Stomach (tissue), 9 donors: ENCODE measurements around the gene PDIA5. TPM values are rescaled to one million over a fixed set of nuclear protein-coding genes. Genes with fewer than 3 reads are reported as not detected.

Experiments used
- DNase-seq, 2 donors: peaks; one replicate each; pipeline versions ENCODE4 v3.0.0 to v3.0.0-alpha.2; 2013 to 2019
- H3K27ac ChIP-seq, 5 donors: fragments of 200-600 bp in 4 of 5; sonication (generic) in 4 of 5; one replicate each; pipeline ENCODE4 v1.5.1; 2013 to 2019; ENCODE audit warnings: mild to moderate bottlenecking in 1 of 5, moderate library complexity in 1 of 5
- H3K27me3 ChIP-seq, 3 donors: fragments of 200-600 bp; sonication (generic); one replicate each; pipeline ENCODE4 v1.5.1; 2017 to 2019; ENCODE audit warnings: mixed run types in 1 of 3
- H3K36me3 ChIP-seq, 4 donors: fragments of 200-600 bp; sonication (generic); 1 replicate in 3 of 4; 2 replicates in 1 of 4; pipeline ENCODE4 v1.5.1; 2016 to 2019
- H3K4me1 ChIP-seq, 4 donors: fragments of 200-600 bp; sonication (generic); one replicate each; pipeline ENCODE4 v1.5.1; 2016 to 2019
- H3K4me3 ChIP-seq, 4 donors: fragments of 200-600 bp; sonication (generic) in 3 of 4; one replicate each; pipeline ENCODE4 v1.5.1; 2016 to 2019; ENCODE audit warnings: mild to moderate bottlenecking in 1 of 4
- H3K9me3 ChIP-seq, 4 donors: fragments of 200-600 bp; sonication (generic); one replicate each; pipeline ENCODE4 v1.5.1; 2016 to 2019
- EP300 ChIP-seq: sonication (generic); formaldehyde crosslinking; IDR thresholded peaks from one replicate; pipeline ENCODE4 v1.6.1; 2017; ENCODE audit warnings: antibody characterized with exemption
- POLR2A ChIP-seq, 4 donors: fragments of 450-650 bp; IDR thresholded peaks; one replicate each; pipeline ENCODE4 v1.6.1; 2016; ENCODE audit warnings: antibody characterized with exemption in 4 of 4, control low read depth in 2 of 4, mild to moderate bottlenecking in 1 of 4, moderate library complexity in 1 of 4
- POLR2AphosphoS5 ChIP-seq, 3 donors: sonication (generic); formaldehyde crosslinking; IDR thresholded peaks; one replicate each; pipeline ENCODE4 v1.6.1; 2016; ENCODE audit warnings: antibody characterized with exemption in 3 of 3
- WGBS, 5 donors: extraction: QIAGEN DNeasy Blood & Tissue Kit in 3 of 5; methylation state at CpG; one replicate each; pipeline versions ENCODE4 v1.1.5 to v1.1.7; 2013 to 2018; 5-methylcytosine and 5-hydroxymethylcytosine counted together
- intact Hi-C: fragments of 100-400 bp; cut with DNase I; formaldehyde crosslinking; loops from one replicate; pipeline ENCODE4 v1.15.1; 2023; ENCODE audit warnings: low total_unique reads
- polyA plus RNA-seq, 3 donors: library from polyadenylated mRNA; stranded (reverse); fragments of 200-250 nt; gene quantifications; one replicate each; pipeline ENCODE4 v1.2.3, GENCODE V29; 2013
- total RNA-seq, 5 donors: library from RNA; depleted of rRNA; stranded (reverse); fragments of >200 nt; gene quantifications; one replicate each; pipeline versions ENCODE4 v1.1.0 to v1.2.3, GENCODE V29; 2014 to 2016
- TF ChIP-seq, protein P1 (sequence below), 7 experiments: fragments of 450-650 bp in 4 of 7; fragments of 200-600 bp in 3 of 7; sonication (generic) in 3 of 7; IDR thresholded peaks; one replicate each; pipeline ENCODE4 v1.5.1; 2016 to 2019; ENCODE audit warnings: antibody characterized with exemption in 7 of 7, control low read depth in 2 of 7, mild to moderate bottlenecking in 1 of 7
- donor health status: healthy with polysubstance abuse.
- donor health status: Bipolar disorder and iron deficiency.
- donor health status: healthy.

Gene PDIA5
- total and polyA plus RNA-seq, 8 donors = 13.9 to 75.3 (median 35.0) TPM

DNA sequence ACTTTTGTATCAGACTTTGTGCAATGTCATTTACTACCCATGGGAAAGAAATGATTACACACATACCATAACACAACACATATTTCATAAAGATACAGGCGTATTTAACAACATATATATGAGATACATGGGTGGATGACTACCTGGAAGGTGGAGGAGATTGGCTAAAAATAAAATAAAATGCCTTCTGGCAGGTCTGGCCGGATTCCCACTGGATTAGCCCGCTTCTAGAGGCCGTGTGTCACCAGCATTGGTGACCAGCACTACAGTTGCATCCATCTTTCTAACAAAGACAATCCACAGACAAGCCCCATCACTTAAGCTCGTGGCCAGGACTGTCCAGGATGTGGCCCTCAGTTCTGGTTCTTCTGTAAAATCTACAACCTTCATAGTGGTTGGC, 114.0 kb downstream of the PDIA5 start:
- no peak for DNase-seq
- WGBS, 5 donors = 86 to 95% (median 92%) methylated on average over 5 of the region's 5 CpGs
- Histone ChIP-seq H3K27ac (no peak overlapping the region), H3K4me3 (no peak overlapping the region), H3K36me3 (peaks cover 0 to 5% (median 0%) of the 10 kb centered on the region in 4 donors), H3K4me1 (no peaks in the 10 kb centered on the region), H3K9me3 (no peaks in the 10 kb centered on the region), H3K27me3 (no peaks in the 10 kb centered on the region)
- TF ChIP-seq, protein P1, sequence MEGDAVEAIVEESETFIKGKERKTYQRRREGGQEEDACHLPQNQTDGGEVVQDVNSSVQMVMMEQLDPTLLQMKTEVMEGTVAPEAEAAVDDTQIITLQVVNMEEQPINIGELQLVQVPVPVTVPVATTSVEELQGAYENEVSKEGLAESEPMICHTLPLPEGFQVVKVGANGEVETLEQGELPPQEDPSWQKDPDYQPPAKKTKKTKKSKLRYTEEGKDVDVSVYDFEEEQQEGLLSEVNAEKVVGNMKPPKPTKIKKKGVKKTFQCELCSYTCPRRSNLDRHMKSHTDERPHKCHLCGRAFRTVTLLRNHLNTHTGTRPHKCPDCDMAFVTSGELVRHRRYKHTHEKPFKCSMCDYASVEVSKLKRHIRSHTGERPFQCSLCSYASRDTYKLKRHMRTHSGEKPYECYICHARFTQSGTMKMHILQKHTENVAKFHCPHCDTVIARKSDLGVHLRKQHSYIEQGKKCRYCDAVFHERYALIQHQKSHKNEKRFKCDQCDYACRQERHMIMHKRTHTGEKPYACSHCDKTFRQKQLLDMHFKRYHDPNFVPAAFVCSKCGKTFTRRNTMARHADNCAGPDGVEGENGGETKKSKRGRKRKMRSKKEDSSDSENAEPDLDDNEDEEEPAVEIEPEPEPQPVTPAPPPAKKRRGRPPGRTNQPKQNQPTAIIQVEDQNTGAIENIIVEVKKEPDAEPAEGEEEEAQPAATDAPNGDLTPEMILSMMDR (IDR thresholded peaks at IDR 0.05) = no peak
- no peak for TF ChIP-seq EP300
- no peak for TF ChIP-seq POLR2AphosphoS5 (IDR thresholded peaks at IDR 0.05)
- TF ChIP-seq POLR2A (IDR thresholded peaks at IDR 0.05) = no peak
- intact Hi-C loops = no loop called here

DNA sequence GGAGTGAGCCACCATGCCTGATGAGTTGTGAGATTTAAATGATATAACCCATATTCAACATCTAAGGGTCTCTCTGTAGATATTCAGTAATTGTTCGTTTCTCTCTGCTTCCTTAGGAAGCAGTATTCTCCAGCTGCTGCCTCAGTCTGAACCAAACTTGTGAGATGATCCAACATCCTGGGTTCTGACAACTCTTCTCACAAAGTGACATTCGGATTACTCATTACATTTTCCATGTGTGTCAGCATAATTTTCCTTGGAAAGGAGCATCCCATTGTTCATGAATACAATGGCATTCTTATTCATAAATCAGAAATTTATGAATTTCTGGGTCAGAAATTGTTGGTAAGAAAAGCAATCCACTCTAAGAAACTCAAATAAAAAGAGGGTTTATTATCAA, 119.9 kb downstream of the PDIA5 start:
- 74 to 81% (median 78%) methylated on average over 2 of the region's 2 CpGs for WGBS, 5 donors
- DNase-seq = no peak
- H3K27me3 ChIP-seq = no peaks in the 10 kb centered on the region
- intact Hi-C loops = no loop called here
- no peak overlapping the region for H3K4me3 ChIP-seq
- no peaks in the 10 kb centered on the region for H3K4me1 ChIP-seq
- TF ChIP-seq EP300 (no peak), POLR2A (IDR thresholded peaks at IDR 0.05) (no peak), POLR2AphosphoS5 (IDR thresholded peaks at IDR 0.05) (no peak)
- TF ChIP-seq, protein P1 (IDR thresholded peaks at IDR 0.05) = no peak
- H3K36me3 ChIP-seq = no peaks in the 10 kb centered on the region
- no peak overlapping the region for H3K27ac ChIP-seq
- no peaks in the 10 kb centered on the region for H3K9me3 ChIP-seq

DNA sequence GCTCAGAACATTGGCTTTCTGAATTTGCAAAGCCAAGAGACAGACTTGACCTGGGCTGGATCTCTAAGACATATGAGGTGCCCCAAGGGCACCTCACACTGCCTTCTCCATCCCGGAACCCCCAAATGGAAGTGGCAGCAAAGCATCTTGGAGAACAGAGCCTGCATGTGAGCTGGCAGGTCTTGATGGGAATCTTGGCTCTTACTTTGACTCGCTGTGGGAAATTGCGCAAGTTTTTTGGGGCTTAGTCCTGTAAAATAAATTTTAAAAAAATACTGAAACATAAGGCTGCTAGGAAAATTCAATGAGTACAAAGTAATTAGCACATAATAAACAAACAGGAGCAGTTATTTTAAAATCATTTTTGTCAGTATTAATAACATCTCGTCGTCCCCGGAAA, 121.2 kb downstream of the PDIA5 start:
- H3K36me3 ChIP-seq = no peaks in the 10 kb centered on the region
- no peaks in the 10 kb centered on the region for H3K27me3 ChIP-seq
- no peak overlapping the region for H3K4me3 ChIP-seq
- H3K27ac ChIP-seq = no peak overlapping the region
- H3K9me3 ChIP-seq = no peaks in the 10 kb centered on the region
- intact Hi-C loops = no loop called here
- 79 to 94% (median 90%) methylated on average over 6 of the region's 6 CpGs for WGBS, 5 donors
- H3K4me1 ChIP-seq = no peaks in the 10 kb centered on the region
- no peak for DNase-seq
- TF ChIP-seq, protein P1 (IDR thresholded peaks at IDR 0.05) = no peak
- TF ChIP-seq POLR2A (IDR thresholded peaks at IDR 0.05) (no peak), EP300 (no peak), POLR2AphosphoS5 (IDR thresholded peaks at IDR 0.05) (no peak)

DNA sequence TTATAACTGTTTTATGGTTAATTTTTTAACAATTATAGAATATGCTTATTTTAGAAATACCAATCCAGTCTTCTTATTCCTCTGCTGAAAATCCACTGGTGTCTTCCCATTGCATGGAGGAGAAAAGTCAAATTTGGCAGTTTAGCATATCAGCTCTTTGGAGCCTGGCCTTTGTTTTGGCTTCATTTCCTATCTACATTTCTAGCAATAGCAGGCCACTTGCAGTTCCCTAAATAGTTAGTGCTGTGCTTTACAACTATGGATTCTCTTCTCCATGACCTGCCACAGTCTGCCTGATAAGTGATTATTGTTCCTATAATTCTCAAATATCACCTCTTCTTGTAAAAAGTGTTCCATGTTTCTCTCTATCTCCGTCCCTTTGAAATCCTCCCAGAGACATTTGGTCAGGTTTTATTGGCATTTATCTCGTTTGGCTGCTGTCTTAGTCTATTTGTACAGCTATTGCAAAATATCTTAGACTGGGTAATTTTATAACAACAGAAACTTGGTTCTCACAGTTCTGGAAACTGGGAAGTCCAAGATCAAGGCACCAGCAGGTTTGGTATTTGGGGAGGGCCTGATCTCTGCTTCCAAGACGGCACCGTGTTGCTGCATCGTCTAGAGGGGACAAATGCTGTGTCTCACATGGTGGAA, 126.8 kb downstream of the PDIA5 start:
- TF ChIP-seq, protein P1 (IDR thresholded peaks at IDR 0.05) = no peak
- TF ChIP-seq EP300 (no peak), POLR2A (IDR thresholded peaks at IDR 0.05) (no peak), POLR2AphosphoS5 (IDR thresholded peaks at IDR 0.05) (no peak)
- no peaks in the 10 kb centered on the region for H3K27me3 ChIP-seq
- intact Hi-C loops = no loop called here
- H3K4me1 ChIP-seq = no peaks in the 10 kb centered on the region
- no peak for DNase-seq
- no peak overlapping the region for H3K4me3 ChIP-seq
- 77 to 87% (median 82%) methylated on average over 5 of the region's 5 CpGs for WGBS, 5 donors
- H3K36me3 ChIP-seq = no peaks in the 10 kb centered on the region
- H3K27ac ChIP-seq = no peak overlapping the region
- no peaks in the 10 kb centered on the region for H3K9me3 ChIP-seq
